ENCODE results near the gene MUC5B.

GRCh38 chr11:1291295-1292017, 68.6 kb downstream of the MUC5B start:
- TF ChIP-seq CTCF (conservative IDR thresholded peaks at IDR 0.05; ENCODE audit: low read depth, low read length) (no peak), EZH2 (IDR thresholded peaks at IDR 0.05; ENCODE audit: low read length, unreplicated experiment) (no peak)

Measured in PC-3 (cell line).